K562 (cell line): ENCODE data around the gene SCMH1. TPM values are rescaled to one million over a fixed set of nuclear protein-coding genes. Genes with fewer than 3 reads are reported as not detected.

ENCODE experiments used
- ATAC-seq: fragments of 200-7000 bp; cut with Tn5 transposase; 3 replicates; pipeline ENCODE4 v1.9.1; 2020; ENCODE audit warnings: moderate library complexity
- BruUV-seq: library from RNA; stranded (reverse); fragments of 400-500 nt; replicated peaks from 2 replicates; lab custom pipeline; 2021; lab: Mats Ljungman, UMichigan
- CTCF ChIA-PET: fragments of 300-600 bp; formaldehyde crosslinking; extraction: SDS; loops from one replicate; lab custom pipeline; 2021; ENCODE audit warnings: low intra/inter-chr PET ratio; lab: Yijun Ruan, JAX
- POLR2A ChIA-PET: fragments of 300-600, 350-650 bp; sonication (Branson Sonifier 250); formaldehyde crosslinking; extraction: SDS; loops from one replicate; lab custom pipeline; 2021; ENCODE audit warnings: antibody characterized with exemption, inconsistent platforms; lab: Yijun Ruan, JAX
- DNase-seq, 4 experiments: peaks; one replicate each; pipeline versions ENCODE4 v3.0.0 to v3.0.0-alpha.2; 2011 to 2018; ENCODE audit warnings: low spot score in 3 of 4, mixed read lengths in 3 of 4; ENCODE audit errors: extremely low read depth in 1 of 4
- FAIRE-seq: peaks from 2 replicates; lab custom pipeline; 2011; peaks lifted over from hg19 to GRCh38; lab: Jason Lieb, UNC
- H2AFZ ChIP-seq: 2 replicates; pipeline ENCODE4 v1.6.0; 2011; ENCODE audit warnings: low read depth, low read length, control low read depth, inconsistent platforms
- H3K27ac ChIP-seq: fragments of 200-600 bp; 3 replicates; pipeline ENCODE4 v1.8.0; 2011; ENCODE audit warnings: low read depth, mild to moderate bottlenecking, control low read depth, inconsistent platforms, low read length, moderate library complexity, mixed read lengths; ENCODE audit errors: extremely low read depth
- H3K27me3 ChIP-seq, 2 experiments: fragments of 300-600 bp in 1 of 2; 2 replicates in 1 of 2; 3 replicates in 1 of 2; pipeline versions ENCODE4 v1.6.0 to v1.8.0; 2011; ENCODE audit warnings: inconsistent platforms in 2 of 2, low read length in 2 of 2, mild to moderate bottlenecking in 1 of 2, mixed read lengths in 1 of 2, moderate library complexity in 1 of 2; ENCODE audit not compliant: control insufficient read depth in 2 of 2, insufficient read depth in 2 of 2
- H3K36me3 ChIP-seq: fragments of 300-600 bp; 3 replicates; pipeline ENCODE4 v1.8.0; 2011; ENCODE audit warnings: mild to moderate bottlenecking, low read length, inconsistent platforms; ENCODE audit not compliant: control insufficient read depth, insufficient read depth
- H3K4me1 ChIP-seq, 2 experiments: fragments of 200-600 bp in 1 of 2; replicated peaks in 1 of 2; 2 replicates in 1 of 2; 3 replicates in 1 of 2; pipeline versions ENCODE4 v1.5.1 to v1.8.0; 2011; ENCODE audit warnings: inconsistent platforms in 2 of 2, low read length in 2 of 2, mild to moderate bottlenecking in 1 of 2, mixed read lengths in 1 of 2, moderate library complexity in 1 of 2; ENCODE audit not compliant: control insufficient read depth in 2 of 2, insufficient read depth in 2 of 2
- H3K4me2 ChIP-seq: 2 replicates; pipeline ENCODE4 v1.6.1; 2011; ENCODE audit warnings: low read length, control low read depth, inconsistent platforms, mixed read lengths; ENCODE audit not compliant: insufficient read depth
- H3K4me3 ChIP-seq: fragments of 200-600 bp; sonication (generic), shearing (Covaris generic); 2 replicates; pipeline ENCODE4 v1.5.1; 2016; ENCODE audit warnings: control low read depth, inconsistent platforms
- H3K79me2 ChIP-seq: fragments of 200-600 bp; 3 replicates; pipeline ENCODE4 v1.8.0; 2011; ENCODE audit warnings: low read length, inconsistent platforms; ENCODE audit not compliant: control insufficient read depth, insufficient read depth
- H3K9ac ChIP-seq, 2 experiments: 2 replicates each; pipeline versions ENCODE4 v1.6.0 to v1.6.1; 2011; ENCODE audit warnings: low read depth in 2 of 2, low read length in 2 of 2, control low read depth in 1 of 2, inconsistent platforms in 1 of 2, mild to moderate bottlenecking in 1 of 2, mixed read lengths in 1 of 2; ENCODE audit not compliant: insufficient read depth in 1 of 2
- H3K9me1 ChIP-seq: one replicate; pipeline ENCODE4 v1.6.0; 2011; ENCODE audit warnings: inconsistent platforms, mild to moderate bottlenecking, low read length, moderate library complexity; ENCODE audit not compliant: control insufficient read depth, insufficient read depth
- H3K9me3 ChIP-seq: replicated peaks from 2 replicates; pipeline ENCODE4 v1.5.1; 2011; ENCODE audit warnings: low read depth, low read length, inconsistent platforms; ENCODE audit not compliant: control insufficient read depth, insufficient read depth
- H4K20me1 ChIP-seq: replicated peaks from 2 replicates; pipeline ENCODE4 v1.6.1; 2011; ENCODE audit warnings: low read length, inconsistent platforms, mixed read lengths; ENCODE audit not compliant: control insufficient read depth, insufficient read depth
- ATF7 ChIP-seq: fragments of 450-650 bp; IDR thresholded peaks from 2 replicates; pipeline ENCODE4 v1.7.1; 2014; ENCODE audit warnings: mild to moderate bottlenecking, moderate library complexity
- BCL6 ChIP-seq: fragments of 250-450 bp; sonication (Bioruptor Pico); IDR thresholded peaks from 2 replicates; pipeline ENCODE4 v1.4.0; 2020
- C11orf30 ChIP-seq: fragments of 450-650 bp; IDR thresholded peaks from 2 replicates; pipeline ENCODE4 v1.6.1; 2016; ENCODE audit warnings: low read depth, mild to moderate bottlenecking
- EP300 ChIP-seq: IDR thresholded peaks from 2 replicates; pipeline ENCODE4 v1.6.1; 2012; ENCODE audit warnings: low read length, improper control_type of control experiment
- ETV5 ChIP-seq: sonication (generic); formaldehyde crosslinking; IDR thresholded peaks from 2 replicates; pipeline ENCODE4 v1.4.0; 2020; ENCODE audit warnings: low read depth, mild to moderate bottlenecking, missing genetic modification reagents
- HMG20B ChIP-seq: fragments of 250-450 bp; sonication (Bioruptor Pico); IDR thresholded peaks from 2 replicates; pipeline ENCODE4 v1.5.0; 2021; ENCODE audit warnings: mild to moderate bottlenecking
- IRF2 ChIP-seq: sonication (generic); formaldehyde crosslinking; IDR thresholded peaks from 2 replicates; pipeline ENCODE4 v1.8.1; 2022; ENCODE audit warnings: mild to moderate bottlenecking, missing genetic modification reagents
- L3MBTL2 ChIP-seq: fragments of 450-650 bp; IDR thresholded peaks from 2 replicates; pipeline ENCODE4 v1.6.1; 2016; ENCODE audit warnings: mild to moderate bottlenecking, moderate library complexity
- MEIS2 ChIP-seq: fragments of 450-650 bp; IDR thresholded peaks from 2 replicates; pipeline ENCODE4 v1.6.1; 2014; ENCODE audit warnings: mild to moderate bottlenecking; ENCODE audit not compliant: partially characterized antibody
- POLR2G ChIP-seq: fragments of 200-400 bp; formaldehyde crosslinking; IDR thresholded peaks from 2 replicates; pipeline ENCODE4 v1.6.1; 2017; ENCODE audit warnings: low read depth, mild to moderate bottlenecking, antibody characterized with exemption, low read length, moderate library complexity
- ZC3H4 ChIP-seq: sonication (generic); formaldehyde crosslinking; IDR thresholded peaks from 2 replicates; pipeline ENCODE4 v1.9.0; 2021; ENCODE audit warnings: missing genetic modification reagents, borderline replicate concordance
- ZFP30 ChIP-seq: fragments of 250-450 bp; sonication (Bioruptor Pico); IDR thresholded peaks from 2 replicates; pipeline ENCODE4 v1.8.0; 2022; ENCODE audit warnings: moderate library complexity, mild to moderate bottlenecking, inconsistent platforms, borderline replicate concordance
- ZFP36 ChIP-seq: fragments of 150-350 bp; IDR thresholded peaks from 2 replicates; pipeline ENCODE4 v1.6.1; 2018; ENCODE audit warnings: low read length, low read depth; ENCODE audit not compliant: partially characterized antibody
- ZNF23 ChIP-seq: fragments of 250-450 bp; sonication (Bioruptor Pico); IDR thresholded peaks from 2 replicates; pipeline ENCODE4 v1.4.0; 2020; ENCODE audit warnings: mild to moderate bottlenecking
- ZNF253 ChIP-seq: fragments of 250-450 bp; sonication (Bioruptor Pico); conservative IDR thresholded peaks from 2 replicates; pipeline ENCODE4 v1.6.1; 2021; ENCODE audit warnings: mild to moderate bottlenecking
- ZNF717 ChIP-seq: fragments of 250-450 bp; sonication (Bioruptor Pico); IDR thresholded peaks from 2 replicates; pipeline ENCODE4 v1.5.0; 2021
- ZSCAN32 ChIP-seq: fragments of 450-650 bp; formaldehyde crosslinking; IDR thresholded peaks from 2 replicates; pipeline ENCODE4 v1.4.0; 2020; ENCODE audit warnings: mild to moderate bottlenecking, moderate library complexity
- WGBS: fragments of 100-300 bp; shearing (Covaris generic); methylation state at CpG from one replicate; pipeline ENCODE4 v1.1.6; 2016; ENCODE audit warnings: low coverage, mixed read lengths; ENCODE audit not compliant: insufficient coverage; ENCODE audit errors: missing lambda C conversion rate; 5-methylcytosine and 5-hydroxymethylcytosine counted together
- in situ Hi-C: fragments of 300-500 bp; cut with MboI; formaldehyde crosslinking; loops from 4 replicates; pipeline ENCODE4 v1.15.0; 2018; ENCODE audit warnings: inconsistent platforms, mixed read lengths
- intact Hi-C: fragments of 100-400 bp; cut with micrococcal nuclease; formaldehyde crosslinking; loops from 2 replicates; pipeline ENCODE4 v1.14.2; 2022
- polyA plus RNA-seq, 8 experiments: library from polyadenylated mRNA; depleted of rRNA in 4 of 8; stranded (reverse) in 5 of 8; unstranded in 3 of 8; fragments of >200 nt; fragmentation: Nextera tagmentation in 2 of 8; fragmentation: Illumina TruSeq in 1 of 8; extraction: Ambion mirVana in 2 of 8; extraction: Trizol in 1 of 8; gene quantifications; 2 replicates each; pipeline versions ENCODE4 v1.2.1 to v1.2.3, GENCODE V29; 2011 to 2014; ENCODE audit warnings: inconsistent platforms in 1 of 8, missing spikeins in 1 of 8
- total RNA-seq, 7 experiments: library from RNA; depleted of rRNA in 6 of 7; stranded (reverse); fragments of >200 nt in 6 of 7; fragmentation: Illumina TruSeq in 2 of 7; extraction: Trizol in 2 of 7; gene quantifications; 2 replicates each; pipeline versions ENCODE4 v1.2.1 to v1.2.3, GENCODE V29; 2011 to 2021; ENCODE audit warnings: low replicate concordance in 1 of 7
- TF ChIP-seq, protein P1 (sequence below): fragments of 250-450 bp; sonication (Bioruptor Pico); IDR thresholded peaks from 2 replicates; pipeline ENCODE4 v1.4.0; 2020; ENCODE audit warnings: mild to moderate bottlenecking
- TF ChIP-seq, protein P2 (sequence below): sonication (generic); formaldehyde crosslinking; IDR thresholded peaks from 2 replicates; pipeline ENCODE4 v1.8.1; 2023; ENCODE audit warnings: mild to moderate bottlenecking, missing genetic modification reagents, moderate library complexity
- TF ChIP-seq, protein P3 (sequence below): fragments of 450-650 bp; IDR thresholded peaks from 2 replicates; pipeline ENCODE4 v1.6.1; 2016; ENCODE audit warnings: low read depth, mild to moderate bottlenecking, moderate library complexity

The SCMH1 gene
- total and polyA plus RNA-seq, 9 of the 15 experiments (the other 6 are each of a cell fraction or from before 2014, with no cell fraction given): 8.5 to 37.0 (median 26.8) TPM

DNA sequence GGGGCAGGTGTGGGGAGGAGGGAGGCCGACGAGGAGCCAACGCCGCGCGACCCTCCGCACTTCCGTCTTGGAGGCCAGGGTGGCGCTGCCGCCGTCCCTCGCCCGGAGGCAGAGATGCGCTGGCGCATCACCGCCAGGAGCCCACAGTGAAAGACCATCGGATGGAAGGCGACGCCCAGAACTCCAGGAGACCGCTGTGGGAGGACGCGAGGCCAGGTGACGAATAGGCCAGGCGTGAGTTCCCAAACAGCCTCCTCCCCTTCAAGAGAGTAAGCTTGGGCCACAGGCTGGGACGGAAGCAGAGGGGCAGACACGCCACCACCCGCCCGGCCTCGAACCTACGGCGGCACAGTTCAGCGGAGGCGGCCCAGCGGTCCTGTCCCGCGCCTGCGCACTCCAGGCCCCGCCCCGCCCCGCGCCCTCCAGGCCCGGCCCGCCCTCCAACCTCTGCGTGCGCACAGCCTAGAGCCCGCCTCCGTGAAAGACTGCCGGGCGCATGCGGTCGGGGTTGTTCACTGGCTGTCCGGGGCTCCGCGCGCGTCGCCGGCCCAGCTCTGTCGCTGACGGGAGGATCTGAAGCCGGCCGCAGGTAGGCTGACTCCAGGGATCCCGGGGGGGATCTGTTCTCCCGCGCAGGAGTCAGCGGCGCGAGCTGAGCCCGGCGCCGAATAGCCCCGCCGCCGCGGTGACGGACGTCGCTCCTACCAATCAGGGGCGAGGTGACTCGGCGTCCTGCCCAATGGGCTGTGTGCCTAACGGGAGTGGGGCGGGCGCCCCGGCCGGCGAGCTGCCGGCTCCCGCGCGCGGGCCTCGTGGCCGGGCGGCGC lies 262.7 kb downstream of the SCMH1 start, which contains the start of gene CTPS1:
TSS of gene CTPS1 (plus strand) at position 456 of the 827 bp plus-strand sequence. CDS start 3,595 bp downstream, outside the sequence.
- H3K27ac ChIP-seq: peak within 1 kb of the TSS; percentile 97
- H3K4me2 ChIP-seq: peak within 1 kb of the TSS; percentile 95
- CTCF ChIA-PET: no interaction called here
- WGBS: 3% methylated on average over 69 of the region's 96 CpGs
- DNase-seq (peak; percentile 97 to 100 (median 99)), FAIRE-seq (peak; percentile 79), ATAC-seq (peak; percentile 94)
- H3K9me1 ChIP-seq: peaks cover 4% of the 10 kb centered on the region
- H3K4me3 ChIP-seq: peak within 1 kb of the TSS; percentile 72
- in situ Hi-C loops: no loop called here
- TSS peak; percentile 69 for BruUV-seq
- H4K20me1 ChIP-seq: peaks cover 11% of the 10 kb centered on the region
- H3K4me1 ChIP-seq: peaks cover 34 to 37% of the 10 kb centered on the region in 2 experiments
- POLR2A ChIA-PET: interaction anchor here (0.6 to 2.6 kb wide), 20 partner anchors 10 to 1018 kb away, joined by 3 to 11 read pairs (median 3); partner anchors contain the start of genes CITED4 and SLFNL1
- H3K27me3 ChIP-seq: no peaks in the 10 kb centered on the region
- peaks cover 46% of the 10 kb centered on the region for H3K79me2 ChIP-seq
- peaks cover 36% of the 10 kb centered on the region for H3K36me3 ChIP-seq
- intact Hi-C loops: loop anchor here (1.0 kb wide), 1 partner anchor 24 kb away; no protein-coding TSS in a partner anchor
- H2AFZ ChIP-seq: peak within 1 kb of the TSS; percentile 100
- H3K9ac ChIP-seq: peak within 1 kb of the TSS; percentile 85 to 99
- H3K9me3 ChIP-seq: no peaks in the 10 kb centered on the region
- TF ChIP-seq, protein P1, sequence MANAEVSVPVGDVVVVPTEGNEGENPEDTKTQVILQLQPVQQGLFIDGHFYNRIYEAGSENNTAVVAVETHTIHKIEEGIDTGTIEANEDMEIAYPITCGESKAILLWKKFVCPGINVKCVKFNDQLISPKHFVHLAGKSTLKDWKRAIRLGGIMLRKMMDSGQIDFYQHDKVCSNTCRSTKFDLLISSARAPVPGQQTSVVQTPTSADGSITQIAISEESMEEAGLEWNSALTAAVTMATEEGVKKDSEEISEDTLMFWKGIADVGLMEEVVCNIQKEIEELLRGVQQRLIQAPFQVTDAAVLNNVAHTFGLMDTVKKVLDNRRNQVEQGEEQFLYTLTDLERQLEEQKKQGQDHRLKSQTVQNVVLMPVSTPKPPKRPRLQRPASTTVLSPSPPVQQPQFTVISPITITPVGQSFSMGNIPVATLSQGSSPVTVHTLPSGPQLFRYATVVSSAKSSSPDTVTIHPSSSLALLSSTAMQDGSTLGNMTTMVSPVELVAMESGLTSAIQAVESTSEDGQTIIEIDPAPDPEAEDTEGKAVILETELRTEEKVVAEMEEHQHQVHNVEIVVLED (CRISPR knock-in tag): no peak; the same call in 1 of the 2 replicates
- TF ChIP-seq EP300 (no peak), ZNF23 (no peak), IRF2 (CRISPR knock-in tag) (no peak), HMG20B (no peak), ZFP36 (no peak), ZC3H4 (CRISPR knock-in tag) (no peak), ZNF717 (CRISPR knock-in tag) (no peak), ZNF253 (no peak), L3MBTL2 (peak; percentile 97), ZSCAN32 (CRISPR knock-in tag) (no peak), ETV5 (CRISPR knock-in tag) (peak; percentile 55; the same call in 1 of the 2 replicates), POLR2G (peak; percentile 91), C11orf30 (no peak), BCL6 (no peak), MEIS2 (peak; percentile 77), ZFP30 (CRISPR knock-in tag) (no peak), ATF7 (peak; percentile 73)
- TF ChIP-seq, protein P2, sequence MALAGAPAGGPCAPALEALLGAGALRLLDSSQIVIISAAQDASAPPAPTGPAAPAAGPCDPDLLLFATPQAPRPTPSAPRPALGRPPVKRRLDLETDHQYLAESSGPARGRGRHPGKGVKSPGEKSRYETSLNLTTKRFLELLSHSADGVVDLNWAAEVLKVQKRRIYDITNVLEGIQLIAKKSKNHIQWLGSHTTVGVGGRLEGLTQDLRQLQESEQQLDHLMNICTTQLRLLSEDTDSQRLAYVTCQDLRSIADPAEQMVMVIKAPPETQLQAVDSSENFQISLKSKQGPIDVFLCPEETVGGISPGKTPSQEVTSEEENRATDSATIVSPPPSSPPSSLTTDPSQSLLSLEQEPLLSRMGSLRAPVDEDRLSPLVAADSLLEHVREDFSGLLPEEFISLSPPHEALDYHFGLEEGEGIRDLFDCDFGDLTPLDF (CRISPR knock-in tag): peak; percentile 86
- TF ChIP-seq, protein P3, sequence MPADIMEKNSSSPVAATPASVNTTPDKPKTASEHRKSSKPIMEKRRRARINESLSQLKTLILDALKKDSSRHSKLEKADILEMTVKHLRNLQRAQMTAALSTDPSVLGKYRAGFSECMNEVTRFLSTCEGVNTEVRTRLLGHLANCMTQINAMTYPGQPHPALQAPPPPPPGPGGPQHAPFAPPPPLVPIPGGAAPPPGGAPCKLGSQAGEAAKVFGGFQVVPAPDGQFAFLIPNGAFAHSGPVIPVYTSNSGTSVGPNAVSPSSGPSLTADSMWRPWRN: no peak
